Right lung (tissue), 5 donors: ENCODE data around the gene MOV10. TPM values are rescaled to one million over a fixed set of nuclear protein-coding genes. Genes with fewer than 3 reads are reported as not detected.

Experiments used
- DNase-seq, 2 donors: peaks; one replicate each; pipeline ENCODE4 v3.0.0-alpha.2; 2013
- polyA plus RNA-seq, 5 donors: library from polyadenylated mRNA; unstranded; fragments of 120-200 nt; gene quantifications; one replicate each; pipeline versions ENCODE4 v1.2.1 to v1.2.3, GENCODE V29; 2013; ENCODE audit warnings: inconsistent platforms in 1 of 5, low replicate concordance in 1 of 5; ENCODE audit not compliant: insufficient read length in 5 of 5, insufficient read depth in 1 of 5

Gene MOV10
- polyA plus RNA-seq, 5 donors: 59.9 to 76.1 (median 68.4) TPM

GRCh38 chr1:112672842-112673241 is 1.6 kb upstream of the MOV10 start:
- DNase-seq: no peak

DNA sequence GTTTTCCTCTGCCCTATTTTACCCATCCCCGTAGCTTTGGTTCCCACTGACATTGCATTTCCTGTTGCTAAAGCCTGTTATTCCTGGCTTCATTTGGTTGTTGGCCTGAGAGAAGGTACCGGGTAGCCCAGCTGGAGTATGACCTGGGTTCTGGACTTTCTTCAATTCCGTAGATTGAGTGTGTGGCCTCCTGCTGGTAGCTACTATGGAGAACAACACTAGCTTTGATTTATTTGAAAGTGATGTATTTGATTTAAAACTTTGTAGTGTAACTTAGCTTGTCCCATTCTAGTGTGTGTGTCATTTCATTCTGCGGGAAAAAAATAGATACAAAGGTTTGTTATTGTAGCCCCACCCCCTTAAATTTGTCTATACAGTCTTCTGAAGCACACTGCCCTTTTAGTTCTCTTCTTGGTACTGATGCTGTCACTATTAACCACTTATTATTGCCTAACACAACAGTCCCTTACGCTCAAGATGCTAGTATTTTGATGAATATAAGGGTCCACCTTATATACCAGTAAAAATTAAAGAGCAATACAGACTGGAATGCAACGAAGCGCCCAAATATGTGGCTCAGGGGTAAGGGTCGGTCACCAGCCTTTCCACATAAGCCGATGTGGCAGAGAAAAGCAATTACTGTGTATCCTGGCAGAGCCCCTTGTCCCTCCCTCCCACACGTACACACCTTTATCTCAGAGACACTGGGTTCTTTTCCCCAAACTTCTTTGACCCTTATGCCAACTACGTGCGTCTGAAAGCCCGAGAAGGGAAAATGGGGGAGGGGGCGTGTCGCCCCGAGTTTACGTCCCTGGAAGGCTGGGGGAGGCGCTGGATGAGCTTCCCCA is 643 bp upstream of the MOV10 start:
- peak; percentile 27 to 37 for DNase-seq

GRCh38 chr1:112674986-112675727 is 698 bp downstream of the MOV10 start:
- peak; percentile 63 to 75 for DNase-seq

GRCh38 chr1:112675728-112676381 is 1.4 kb downstream of the MOV10 start:
- no peak for DNase-seq

DNA sequence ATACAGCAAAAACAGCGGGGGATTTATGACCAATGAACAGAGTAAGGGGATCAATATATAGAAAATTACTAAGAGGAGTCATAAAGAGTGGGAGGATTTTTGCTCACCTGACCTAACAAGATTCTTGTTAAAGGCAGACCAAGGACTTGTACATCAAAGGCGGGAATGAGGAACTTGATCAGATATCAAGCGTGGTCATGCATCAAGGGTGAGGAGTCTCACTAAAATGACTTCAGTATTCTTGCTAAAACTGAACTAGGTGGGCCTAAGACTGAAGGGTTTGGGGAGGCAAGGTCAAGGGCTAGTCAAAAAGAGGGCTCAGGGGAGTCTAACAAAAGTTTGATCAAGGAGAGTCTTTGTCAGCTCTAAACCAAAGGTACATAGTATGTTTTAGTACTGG is 2.1 kb downstream of the MOV10 start:
- no peak for DNase-seq

DNA sequence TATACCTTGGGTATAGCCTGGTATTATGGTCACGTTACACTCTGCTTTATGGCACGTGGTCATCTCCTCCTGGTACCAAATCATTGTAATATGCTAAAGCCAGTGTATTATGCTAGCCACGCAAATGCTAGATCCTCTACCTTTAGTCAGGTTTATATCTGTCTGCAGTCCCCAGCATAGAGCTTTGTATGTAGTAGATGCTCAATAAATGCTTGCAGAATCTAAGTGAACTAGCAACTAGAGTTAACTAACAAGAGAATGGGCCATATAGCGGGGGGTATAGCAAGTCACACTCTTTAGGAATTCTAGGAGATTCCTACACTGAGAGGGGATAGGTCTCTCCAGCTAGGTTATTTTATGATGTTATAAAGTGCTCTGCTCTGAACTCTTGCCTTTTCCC is 3.0 kb downstream of the MOV10 start:
- DNase-seq: no peak

- DNase-seq: no peak
Observed at GRCh38 chr1:112678605-112679004, 4.1 kb downstream of the MOV10 start.

GRCh38 chr1:112685913-112686312 is 11.5 kb downstream of the MOV10 start:
- DNase-seq: no peak

DNA sequence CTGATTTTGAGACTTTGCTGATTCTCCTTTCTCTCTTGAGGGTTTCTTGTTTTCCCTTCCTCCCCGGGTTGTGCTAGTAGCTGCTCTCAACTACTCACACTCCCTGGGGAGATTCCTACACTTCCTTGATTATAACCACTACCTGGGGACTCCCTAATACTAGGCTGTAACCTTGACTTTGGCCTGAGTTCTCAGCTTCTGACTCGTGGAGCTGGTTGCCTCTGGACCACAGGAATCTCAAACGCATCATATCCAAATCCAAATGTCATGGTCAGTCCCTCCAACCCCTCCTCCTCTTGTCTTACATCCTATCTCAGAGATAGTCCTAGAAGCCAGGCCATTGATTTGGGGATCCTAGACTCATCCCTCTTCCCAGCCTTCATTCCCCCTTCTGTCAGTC is 12.0 kb downstream of the MOV10 start:
- no peak for DNase-seq

DNA sequence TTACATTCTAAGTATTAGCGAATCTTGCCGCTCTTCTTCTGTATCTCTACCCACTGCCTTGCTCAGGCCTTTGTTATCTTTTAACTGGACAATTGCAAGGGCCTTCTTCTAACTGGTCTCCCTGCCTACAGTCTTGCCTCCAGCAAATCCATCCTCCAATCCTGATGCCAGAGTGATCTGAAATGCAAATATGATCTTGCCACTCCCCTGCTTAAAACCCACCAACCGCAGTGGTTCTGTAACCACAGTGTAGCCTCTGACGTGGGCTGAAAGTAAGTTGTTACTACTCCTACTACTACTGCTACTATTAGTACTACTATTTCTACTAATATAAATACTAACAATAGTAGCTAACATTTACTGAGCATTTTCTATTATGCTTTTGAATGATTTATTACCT is 12.4 kb downstream of the MOV10 start:
- DNase-seq: no peak

- DNase-seq: no peak
Observed at GRCh38 chr1:112687361-112687760, 12.9 kb downstream of the MOV10 start.

DNA sequence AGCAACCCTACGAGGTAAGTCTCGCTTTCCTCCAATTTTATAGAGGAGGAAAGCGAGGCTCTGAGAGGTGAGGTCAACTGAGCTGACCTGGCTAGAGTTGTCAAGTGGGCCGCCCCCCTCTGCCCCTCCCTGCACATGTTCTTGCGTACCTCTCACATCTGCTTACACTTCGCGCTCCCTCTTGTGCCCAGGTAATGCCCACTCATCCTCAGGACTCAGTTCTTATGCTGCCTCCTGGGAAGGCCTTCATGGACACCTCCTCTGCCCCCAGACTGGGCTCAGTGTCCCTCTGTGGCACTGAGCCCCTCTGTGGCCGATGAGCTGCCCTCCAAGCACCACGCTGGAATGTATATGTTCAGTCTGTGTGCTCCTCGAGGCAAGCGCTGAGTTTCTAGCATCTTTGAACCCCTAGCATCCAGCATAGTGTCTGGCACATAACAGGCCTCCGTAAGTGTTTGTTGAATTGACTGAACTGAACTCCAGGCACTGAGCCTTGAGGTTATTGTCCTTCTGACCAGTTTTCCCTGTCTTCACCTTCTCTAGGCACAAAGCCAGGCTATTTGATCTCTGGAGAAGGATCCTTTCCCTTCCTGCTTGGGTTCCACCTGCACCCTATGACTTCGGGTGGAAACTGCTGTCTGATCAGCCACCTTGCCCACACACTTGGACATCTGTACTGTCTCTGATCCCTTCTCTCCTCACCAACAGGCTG is 13.5 kb downstream of the MOV10 start:
- DNase-seq: no peak

DNA sequence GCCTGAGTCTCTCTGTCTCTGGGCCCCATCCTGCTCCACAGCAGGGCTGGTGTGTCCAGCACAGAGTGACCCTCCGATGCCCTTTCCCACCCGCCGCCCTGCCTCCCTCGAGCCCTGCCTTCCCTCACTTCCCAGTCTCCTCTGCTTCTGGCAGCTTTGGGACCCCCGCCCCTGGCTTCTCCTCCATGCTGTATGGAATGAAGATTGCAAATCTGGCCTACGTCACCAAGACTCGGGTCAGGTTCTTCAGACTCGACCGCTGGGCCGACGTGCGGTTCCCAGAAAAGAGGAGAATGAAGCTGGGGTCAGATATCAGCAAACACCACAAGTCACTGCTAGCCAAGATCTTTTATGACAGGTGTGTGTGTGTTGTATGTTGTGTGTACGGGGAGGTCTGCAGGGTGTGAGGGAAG is 14.3 kb downstream of the MOV10 start:
- no peak for DNase-seq

DNA sequence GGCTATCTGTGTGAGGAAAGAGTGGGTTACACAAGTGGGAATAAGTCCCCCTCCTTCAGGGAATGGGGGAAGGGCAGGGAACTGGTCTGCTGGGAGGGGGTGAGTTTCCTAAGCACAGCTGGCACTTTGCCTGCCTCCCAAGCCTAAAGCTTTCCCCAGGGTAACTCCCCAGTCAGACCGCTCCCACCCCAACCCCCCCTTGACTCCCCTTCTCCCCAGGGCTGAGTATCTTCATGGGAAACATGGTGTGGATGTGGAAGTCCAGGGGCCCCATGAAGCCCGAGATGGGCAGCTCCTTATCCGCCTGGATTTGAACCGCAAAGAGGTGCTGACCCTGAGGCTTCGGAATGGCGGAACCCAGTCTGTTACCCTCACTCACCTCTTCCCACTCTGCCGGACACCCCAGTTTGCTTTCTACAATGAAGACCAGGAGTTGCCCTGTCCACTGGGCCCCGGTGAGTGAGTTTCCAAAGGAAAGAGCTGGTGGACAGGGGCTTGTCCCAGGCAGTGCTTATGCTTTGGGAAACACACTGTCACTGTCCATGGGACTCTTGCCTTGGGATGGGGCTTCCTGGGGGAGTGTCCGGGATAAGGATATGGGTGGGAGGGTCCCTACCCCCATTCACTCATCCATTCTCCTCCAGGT is 14.9 kb downstream of the MOV10 start:
- no peak for DNase-seq

DNA sequence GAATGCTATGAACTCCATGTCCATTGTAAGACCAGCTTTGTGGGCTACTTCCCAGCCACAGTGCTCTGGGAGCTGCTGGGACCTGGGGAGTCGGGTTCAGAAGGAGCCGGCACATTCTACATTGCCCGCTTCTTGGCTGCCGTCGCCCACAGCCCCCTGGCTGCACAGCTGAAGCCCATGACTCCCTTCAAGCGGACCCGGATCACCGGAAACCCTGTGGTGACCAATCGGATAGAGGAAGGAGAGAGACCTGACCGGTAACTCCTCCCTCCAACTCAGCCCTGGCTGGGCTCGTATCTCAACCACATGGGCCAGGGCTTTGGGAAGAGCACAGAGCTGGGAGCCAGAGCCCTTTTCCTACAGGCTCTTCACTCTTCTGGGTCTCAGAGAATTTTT is 15.4 kb downstream of the MOV10 start:
- DNase-seq: no peak

GRCh38 chr1:112692681-112693080 is 18.2 kb downstream of the MOV10 start:
- no peak for DNase-seq

GRCh38 chr1:112693821-112694220 is 19.4 kb downstream of the MOV10 start:
- DNase-seq: no peak

- no peak for DNase-seq
Observed at GRCh38 chr1:112694363-112694929, 20.0 kb downstream of the MOV10 start.

- DNase-seq: no peak
Observed at GRCh38 chr1:112695276-112695675, 20.8 kb downstream of the MOV10 start.

DNA sequence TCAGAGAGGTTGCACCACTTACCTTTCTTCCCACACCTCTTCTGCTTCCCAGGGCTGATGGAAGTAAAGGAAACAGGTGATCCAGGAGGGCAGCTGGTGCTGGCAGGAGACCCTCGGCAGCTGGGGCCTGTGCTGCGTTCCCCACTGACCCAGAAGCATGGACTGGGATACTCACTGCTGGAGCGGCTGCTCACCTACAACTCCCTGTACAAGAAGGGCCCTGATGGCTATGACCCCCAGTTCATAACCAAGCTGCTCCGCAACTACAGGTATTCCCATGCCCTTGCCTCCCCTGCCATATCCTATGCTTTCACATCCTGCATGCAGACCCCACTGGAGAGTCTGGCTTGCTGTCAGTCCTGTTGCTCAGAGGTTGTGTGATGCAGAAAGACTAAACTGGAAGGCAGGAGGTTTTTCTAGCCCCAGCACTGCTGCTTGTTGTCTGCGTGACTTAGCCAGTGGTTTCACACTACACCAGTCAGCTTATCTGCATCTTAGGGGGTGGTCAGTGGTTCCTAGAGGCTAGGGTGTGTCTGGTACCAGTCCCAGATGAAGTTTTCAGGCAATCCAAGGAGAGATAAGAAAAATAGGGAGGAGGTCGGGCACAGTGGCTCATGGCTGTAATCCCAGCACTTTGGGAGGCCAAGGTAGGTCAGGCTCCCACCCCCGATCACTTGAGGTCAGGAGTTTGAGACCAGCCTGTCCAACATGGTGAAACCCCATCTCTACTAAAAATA is 22.3 kb downstream of the MOV10 start:
- DNase-seq: no peak
